H1 (cell line): ENCODE measurements around the gene ME3. TPM values are rescaled to one million over a fixed set of nuclear protein-coding genes. Genes with fewer than 3 reads are reported as not detected.

ENCODE experiments used
- ATF3 ChIP-seq: IDR thresholded peaks from 2 replicates; pipeline ENCODE4 v1.6.1; 2011; ENCODE audit warnings: low read depth, mild to moderate bottlenecking, low read length; ENCODE audit not compliant: insufficient read depth
- polyA plus RNA-seq, 7 experiments: library from polyadenylated mRNA; depleted of rRNA in 3 of 7; stranded (reverse) in 5 of 7; unstranded in 2 of 7; fragments of >200 nt in 5 of 7; fragments of 200-250 nt in 2 of 7; gene quantifications; 1 replicate in 5 of 7; 2 replicates in 1 of 7; 4 replicates in 1 of 7; pipeline versions ENCODE4 v1.2.1 to v1.2.3, GENCODE V29; 2011 to 2013; ENCODE audit warnings: missing spikeins in 2 of 7, mixed read lengths in 2 of 7
- total RNA-seq: library from RNA; stranded (reverse); fragmentation: NEBNext Ultra II Directional; extraction: Animal tissue kit (Norgen Biotek cat#: 25700); gene quantifications from 2 replicates; pipeline ENCODE4 v1.2.1, GENCODE V29; 2021

The ME3 gene
- total and polyA plus RNA-seq, 2 of the 8 experiments (the other 6 are each of a cell fraction or from before 2014, with no cell fraction given): 1.5 to 2.8 TPM

- TF ChIP-seq ATF3: no peak
Measured at GRCh38 chr11:86713552-86713951, 41.1 kb upstream of the ME3 start (continued).
